ENCODE data around the gene ATP2B2. TPM values are rescaled to one million over a fixed set of nuclear protein-coding genes. Genes with fewer than 3 reads are reported as not detected.

The ATP2B2 gene
- total RNA-seq, 8 experiments from 2014 or later: 0.04 to 3.5 (median 0.73) TPM

DNA sequence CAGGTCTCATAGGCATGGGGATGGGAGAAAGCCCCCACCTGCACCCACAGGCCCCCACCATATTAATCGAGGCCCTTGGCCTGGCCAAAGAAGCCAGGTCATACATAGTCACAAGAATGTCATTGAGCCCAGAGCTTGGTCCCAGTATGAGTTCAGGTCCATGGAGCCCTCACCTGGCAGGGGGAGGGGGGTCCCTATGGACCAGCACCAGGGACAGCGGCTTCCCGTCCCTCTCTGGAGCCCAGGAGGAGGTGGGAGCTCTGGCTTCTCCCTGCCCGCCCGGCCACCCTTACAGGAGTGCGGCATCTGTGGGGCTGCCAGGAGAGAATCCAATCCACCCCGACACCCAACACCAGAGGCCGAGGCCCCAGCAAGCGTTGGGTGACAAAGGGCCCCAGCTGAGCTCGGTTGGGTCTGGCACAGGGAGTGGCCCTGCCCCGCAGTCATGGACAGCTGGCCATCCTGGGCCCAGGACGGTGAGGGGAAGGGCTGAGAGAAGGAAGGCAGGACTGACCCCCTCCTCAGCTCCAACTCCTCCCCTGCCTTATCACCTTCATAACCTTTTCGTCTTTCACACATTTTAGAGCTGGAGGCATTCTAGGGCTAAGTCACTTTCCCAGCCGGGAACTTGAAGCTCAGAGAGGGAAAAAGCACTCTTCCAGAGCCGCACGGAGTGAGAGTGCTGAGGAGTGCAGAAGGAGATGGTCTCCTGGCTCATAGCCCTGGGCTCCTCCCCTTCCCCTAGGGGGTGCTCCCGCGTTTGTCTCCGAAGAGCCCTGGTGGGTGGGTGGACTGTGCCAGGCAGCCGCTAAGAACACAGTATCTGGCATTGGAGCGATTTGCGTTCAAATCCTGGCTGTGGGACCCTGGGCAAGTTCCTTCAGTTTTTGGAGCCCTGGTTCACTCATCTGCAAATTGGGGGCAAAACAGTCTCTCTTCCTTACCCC, 54.6 kb downstream of the ATP2B2 start:
- in situ Hi-C loops (cut with MboI; ENCODE audit: low pct_unique_long_range_greater_than_20kb in 2 of 9, low sequenced_read_pairs in 9 of 9, unreplicated experiment in 9 of 9): no loop called here
- peaks cover 0 to 2% of the 10 kb centered on the region in 2 donors for H3K4me1 ChIP-seq (replicated peaks in 1 of 2)
- H3K4me3 ChIP-seq: no peak overlapping the region
- WGBS, 10 experiments: 0 to 80% (median 55%) methylated on average over 1 to 11 of the region's 22 CpGs; no CpG with 5 or more reads in 3 of the 10 experiments
- H3K27ac ChIP-seq: no peak overlapping the region
- no peak for ATAC-seq (replicated peaks in 6 of 8)

GRCh38 chr3:10449436-10449835, 56.0 kb downstream of the ATP2B2 start:
- 18 to 80% (median 78%) methylated on average over 1 to 5 of the region's 18 CpGs; no CpG with 5 or more reads in 5 of the 10 experiments for WGBS, 10 experiments
- Histone ChIP-seq H3K4me3 (no peak overlapping the region), H3K27ac (no peak overlapping the region), H3K4me1 (replicated peaks in 1 of 2) (no peaks in the 10 kb centered on the region)
- in situ Hi-C loops (cut with MboI; ENCODE audit: low pct_unique_long_range_greater_than_20kb in 2 of 9, low sequenced_read_pairs in 9 of 9, unreplicated experiment in 9 of 9): no loop called here
- no peak for ATAC-seq (replicated peaks in 6 of 8)

- WGBS, 10 experiments: 55 to 76% (median 60%) methylated on average over 2 to 3 of the region's 3 CpGs; no CpG with 5 or more reads in 5 of the 10 experiments
- ATAC-seq (replicated peaks in 6 of 8): no peak
- no peaks in the 10 kb centered on the region for H3K4me1 ChIP-seq (replicated peaks in 1 of 2)
- in situ Hi-C loops (cut with MboI; ENCODE audit: low pct_unique_long_range_greater_than_20kb in 2 of 9, low sequenced_read_pairs in 9 of 9, unreplicated experiment in 9 of 9): no loop called here
- no peak overlapping the region for H3K4me3 ChIP-seq
- no peak overlapping the region for H3K27ac ChIP-seq
These were observed 56.8 kb downstream of the ATP2B2 start for GRCh38 chr3:10448544-10448943.

DNA sequence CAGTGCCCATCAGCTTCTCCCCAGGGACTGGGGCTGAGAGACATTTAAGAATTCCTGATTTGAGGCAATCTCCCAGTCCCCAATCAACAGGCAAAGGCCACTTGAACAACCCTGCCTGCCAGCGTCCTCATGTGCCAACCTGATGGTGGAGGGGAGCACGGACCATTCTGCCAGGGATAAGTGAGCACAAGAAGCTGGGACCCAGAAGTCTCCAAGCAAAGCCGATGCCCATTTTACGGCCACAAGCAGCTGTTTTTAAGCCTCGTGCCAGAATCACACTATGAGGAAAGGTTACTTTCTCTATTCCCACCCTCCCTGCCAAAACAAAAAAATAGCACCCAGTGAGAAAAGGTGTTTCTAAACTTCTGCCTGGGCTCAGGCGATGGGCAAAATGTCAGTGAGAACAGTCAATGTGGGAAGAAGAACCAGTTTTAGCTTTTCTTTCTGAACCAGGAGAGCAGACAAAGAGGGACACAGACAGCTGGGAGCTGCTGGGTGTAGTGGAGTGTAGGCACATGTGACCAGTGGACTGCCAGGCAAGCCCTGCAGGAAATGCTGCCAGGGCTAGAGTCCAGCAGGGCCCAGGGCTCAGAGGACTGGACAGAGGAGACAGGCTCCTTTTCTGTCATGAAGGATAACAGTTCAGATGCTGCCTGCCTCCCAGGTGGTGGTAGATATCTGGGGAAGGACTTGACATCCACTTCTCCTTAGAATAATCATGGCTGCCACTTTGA, 57.7 kb downstream of the ATP2B2 start:
- in situ Hi-C loops (cut with MboI; ENCODE audit: low pct_unique_long_range_greater_than_20kb in 2 of 9, low sequenced_read_pairs in 9 of 9, unreplicated experiment in 9 of 9): no loop called here
- WGBS, 10 experiments: 0 to 70% (median 49%) methylated on average over 1 to 5 of the region's 6 CpGs; no CpG with 5 or more reads in 4 of the 10 experiments
- ATAC-seq (replicated peaks in 6 of 8): peak in 2 of 8 experiments; percentile 12 to 13
- Histone ChIP-seq H3K27ac (no peak overlapping the region), H3K4me1 (replicated peaks in 1 of 2) (peaks cover under 1 to 1% of the 10 kb centered on the region in 2 donors), H3K4me3 (no peak overlapping the region)

DNA sequence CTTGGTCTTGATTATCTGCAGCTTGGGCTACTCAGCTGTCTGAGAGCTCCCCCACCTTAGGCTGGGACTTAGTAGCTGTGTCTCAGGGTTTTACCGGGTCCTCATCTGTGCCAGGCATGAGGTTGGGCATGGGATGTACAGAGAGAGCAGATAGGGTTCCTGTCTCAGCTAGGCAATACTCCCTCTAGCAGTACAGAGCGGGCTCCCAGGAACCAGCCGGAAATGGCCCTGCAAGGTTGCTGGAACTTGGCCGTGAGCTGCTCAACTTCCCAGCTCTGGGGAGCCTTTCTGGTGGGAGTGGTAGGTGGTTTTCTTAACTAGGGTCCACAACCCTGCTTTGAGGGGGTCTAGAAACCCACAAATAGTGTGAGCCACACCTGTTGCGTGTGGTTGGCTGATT, 58.3 kb downstream of the ATP2B2 start:
- WGBS, 10 experiments: 56 to 100% (median 75%) methylated on average over 1 to 5 of the region's 5 CpGs; no CpG with 5 or more reads in 5 of the 10 experiments
- Histone ChIP-seq H3K4me1 (replicated peaks in 1 of 2) (peaks cover 3 to 6% of the 10 kb centered on the region in 2 donors), H3K27ac (no peak overlapping the region), H3K4me3 (no peak overlapping the region)
- in situ Hi-C loops (cut with MboI; ENCODE audit: low pct_unique_long_range_greater_than_20kb in 2 of 9, low sequenced_read_pairs in 9 of 9, unreplicated experiment in 9 of 9): no loop called here
- no peak for ATAC-seq (replicated peaks in 6 of 8)

- WGBS, 10 experiments: 17 to 79% (median 41%) methylated on average over 1 to 8 of the region's 9 CpGs; no CpG with 5 or more reads in 1 of the 10 experiments
- ATAC-seq (replicated peaks in 6 of 8): peak in 3 of 8 experiments; percentile 42 to 85 (median 84)
- no peak overlapping the region for H3K27ac ChIP-seq
- no peak overlapping the region for H3K4me3 ChIP-seq
- peaks cover 3 to 6% of the 10 kb centered on the region in 2 donors for H3K4me1 ChIP-seq (replicated peaks in 1 of 2)
- in situ Hi-C loops (cut with MboI; ENCODE audit: low pct_unique_long_range_greater_than_20kb in 2 of 9, low sequenced_read_pairs in 9 of 9, unreplicated experiment in 9 of 9): no loop called here
These were observed 59.7 kb downstream of the ATP2B2 start for GRCh38 chr3:10445561-10446175.

- in situ Hi-C loops (cut with MboI; ENCODE audit: low pct_unique_long_range_greater_than_20kb in 2 of 9, low sequenced_read_pairs in 9 of 9, unreplicated experiment in 9 of 9): no loop called here
- peaks cover 3 to 6% of the 10 kb centered on the region in 2 donors for H3K4me1 ChIP-seq (replicated peaks in 1 of 2)
- ATAC-seq (replicated peaks in 6 of 8): no peak
- H3K4me3 ChIP-seq: no peak overlapping the region
- WGBS, 10 experiments: 61 to 100% (median 87%) methylated on average over 1 to 5 of the region's 10 CpGs; no CpG with 5 or more reads in 3 of the 10 experiments
- H3K27ac ChIP-seq: no peak overlapping the region
These were observed 60.9 kb downstream of the ATP2B2 start for GRCh38 chr3:10444511-10444910.

- Histone ChIP-seq H3K4me3 (no peak overlapping the region), H3K27ac (no peak overlapping the region), H3K4me1 (replicated peaks in 1 of 2) (peaks cover 3 to 8% of the 10 kb centered on the region in 2 donors)
- no peak for ATAC-seq (replicated peaks in 6 of 8)
- WGBS, 10 experiments: 40 to 100% (median 81%) methylated on average over 1 to 8 of the region's 10 CpGs; no CpG with 5 or more reads in 4 of the 10 experiments
- in situ Hi-C loops (cut with MboI; ENCODE audit: low pct_unique_long_range_greater_than_20kb in 2 of 9, low sequenced_read_pairs in 9 of 9, unreplicated experiment in 9 of 9): no loop called here
These were observed 61.3 kb downstream of the ATP2B2 start for GRCh38 chr3:10444110-10444429.

GRCh38 chr3:10443272-10444109, 61.9 kb downstream of the ATP2B2 start:
- H3K27ac ChIP-seq: no peak overlapping the region
- in situ Hi-C loops (cut with MboI; ENCODE audit: low pct_unique_long_range_greater_than_20kb in 2 of 9, low sequenced_read_pairs in 9 of 9, unreplicated experiment in 9 of 9): no loop called here

GRCh38 chr3:10442151-10442795, 63.1 kb downstream of the ATP2B2 start:
- WGBS, 10 experiments: 0 to 80% (median 42%) methylated on average over 1 to 5 of the region's 10 CpGs; no CpG with 5 or more reads in 2 of the 10 experiments
- peak in 1 of 8 experiments; percentile 9 for ATAC-seq (replicated peaks in 6 of 8)
- Histone ChIP-seq H3K27ac (no peak overlapping the region), H3K4me3 (no peak overlapping the region), H3K4me1 (replicated peaks in 1 of 2) (peaks cover 21 to 25% of the 10 kb centered on the region in 2 donors)
- in situ Hi-C loops (cut with MboI; ENCODE audit: low pct_unique_long_range_greater_than_20kb in 2 of 9, low sequenced_read_pairs in 9 of 9, unreplicated experiment in 9 of 9): no loop called here

More at GRCh38 chr3:10443272-10444109, 61.9 kb downstream of the ATP2B2 start:
- peaks cover 9 to 14% of the 10 kb centered on the region in 2 donors for H3K4me1 ChIP-seq (replicated peaks in 1 of 2)
- no peak overlapping the region for H3K4me3 ChIP-seq
- 60 to 88% (median 66%) methylated on average over 1 to 7 of the region's 15 CpGs; no CpG with 5 or more reads in 3 of the 10 experiments for WGBS, 10 experiments
- ATAC-seq (replicated peaks in 6 of 8): no peak

GRCh38 chr3:10440684-10441083, 64.7 kb downstream of the ATP2B2 start:
- in situ Hi-C loops (cut with MboI; ENCODE audit: low pct_unique_long_range_greater_than_20kb in 2 of 9, low sequenced_read_pairs in 9 of 9, unreplicated experiment in 9 of 9): no loop called here
- Histone ChIP-seq H3K27ac (no peak overlapping the region), H3K4me1 (replicated peaks in 1 of 2) (peaks cover 24 to 25% of the 10 kb centered on the region in 2 donors), H3K4me3 (no peak overlapping the region)
- 33 to 100% (median 74%) methylated on average over 1 to 3 of the region's 5 CpGs; no CpG with 5 or more reads in 5 of the 10 experiments for WGBS, 10 experiments
- ATAC-seq (replicated peaks in 6 of 8): no peak
